ENCODE measurements around the gene PCDHGC3. TPM values are rescaled to one million over a fixed set of nuclear protein-coding genes. Genes with fewer than 3 reads are reported as not detected.

The PCDHGC3 gene
- total and polyA plus RNA-seq, 8 donors = 9.1 to 25.3 (median 18.9) TPM

DNA sequence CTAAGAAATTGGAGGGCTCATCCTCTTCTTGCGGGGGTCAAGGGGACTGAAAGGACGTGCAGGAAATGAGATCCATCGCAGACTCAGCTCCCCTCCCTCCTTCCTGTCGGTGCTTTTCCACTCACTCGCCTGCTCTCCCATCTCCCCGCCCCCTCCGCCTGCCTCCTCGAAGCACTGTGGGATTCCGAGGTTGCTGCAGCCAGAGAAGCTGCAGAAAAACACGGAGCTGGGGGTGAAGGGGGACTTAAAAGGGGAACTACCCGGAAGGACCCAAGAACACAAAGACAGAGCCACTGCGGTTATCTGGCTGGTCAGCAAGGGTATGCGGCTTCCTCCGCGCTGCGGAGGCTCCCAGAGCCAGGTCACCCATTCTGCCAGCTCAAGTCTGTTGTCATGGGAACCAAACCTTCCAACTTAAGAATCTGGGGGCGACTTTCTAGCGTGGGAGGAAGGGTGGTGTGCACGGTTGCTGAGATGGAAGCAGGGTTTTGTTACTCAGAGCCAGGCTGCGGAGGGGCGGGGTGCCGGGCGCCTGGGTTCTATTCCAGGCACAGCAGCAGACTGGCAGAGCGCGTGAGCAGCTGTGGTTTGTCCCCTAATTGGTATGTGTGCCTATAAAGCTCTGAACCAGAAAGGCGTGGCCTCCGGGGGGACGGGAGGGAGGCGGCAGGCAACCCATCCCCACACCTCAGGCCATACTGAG, 38.0 kb downstream of the PCDHGC3 start:
- intact Hi-C loops (cut with DNase I) = no loop called here
- FAIRE-seq (no peak), ATAC-seq (peak; percentile 44 to 73 (median 65)), DNase-seq (peak in 5 of 6 donors; percentile 47 to 70 (median 62))
- peak overlapping the region in 2 of 4 donors; percentile 54 to 62 for H3K27ac ChIP-seq
- peaks cover 0 to 3% (median 0%) of the 10 kb centered on the region in 3 donors for H3K4me1 ChIP-seq
- 41 to 42% methylated on average over 28 to 29 of the region's 29 CpGs for WGBS, 2 donors
- peaks cover 0 to 14% (median 0%) of the 10 kb centered on the region in 3 donors for H3K36me3 ChIP-seq
- H3K4me3 ChIP-seq = peak overlapping the region; percentile 20 to 51 (median 38)
- TF ChIP-seq, protein P1, sequence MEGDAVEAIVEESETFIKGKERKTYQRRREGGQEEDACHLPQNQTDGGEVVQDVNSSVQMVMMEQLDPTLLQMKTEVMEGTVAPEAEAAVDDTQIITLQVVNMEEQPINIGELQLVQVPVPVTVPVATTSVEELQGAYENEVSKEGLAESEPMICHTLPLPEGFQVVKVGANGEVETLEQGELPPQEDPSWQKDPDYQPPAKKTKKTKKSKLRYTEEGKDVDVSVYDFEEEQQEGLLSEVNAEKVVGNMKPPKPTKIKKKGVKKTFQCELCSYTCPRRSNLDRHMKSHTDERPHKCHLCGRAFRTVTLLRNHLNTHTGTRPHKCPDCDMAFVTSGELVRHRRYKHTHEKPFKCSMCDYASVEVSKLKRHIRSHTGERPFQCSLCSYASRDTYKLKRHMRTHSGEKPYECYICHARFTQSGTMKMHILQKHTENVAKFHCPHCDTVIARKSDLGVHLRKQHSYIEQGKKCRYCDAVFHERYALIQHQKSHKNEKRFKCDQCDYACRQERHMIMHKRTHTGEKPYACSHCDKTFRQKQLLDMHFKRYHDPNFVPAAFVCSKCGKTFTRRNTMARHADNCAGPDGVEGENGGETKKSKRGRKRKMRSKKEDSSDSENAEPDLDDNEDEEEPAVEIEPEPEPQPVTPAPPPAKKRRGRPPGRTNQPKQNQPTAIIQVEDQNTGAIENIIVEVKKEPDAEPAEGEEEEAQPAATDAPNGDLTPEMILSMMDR (IDR thresholded peaks at IDR 0.05) = no peak
- H3K9me3 ChIP-seq = no peaks in the 10 kb centered on the region
- H3K27me3 ChIP-seq = no peaks in the 10 kb centered on the region

DNA sequence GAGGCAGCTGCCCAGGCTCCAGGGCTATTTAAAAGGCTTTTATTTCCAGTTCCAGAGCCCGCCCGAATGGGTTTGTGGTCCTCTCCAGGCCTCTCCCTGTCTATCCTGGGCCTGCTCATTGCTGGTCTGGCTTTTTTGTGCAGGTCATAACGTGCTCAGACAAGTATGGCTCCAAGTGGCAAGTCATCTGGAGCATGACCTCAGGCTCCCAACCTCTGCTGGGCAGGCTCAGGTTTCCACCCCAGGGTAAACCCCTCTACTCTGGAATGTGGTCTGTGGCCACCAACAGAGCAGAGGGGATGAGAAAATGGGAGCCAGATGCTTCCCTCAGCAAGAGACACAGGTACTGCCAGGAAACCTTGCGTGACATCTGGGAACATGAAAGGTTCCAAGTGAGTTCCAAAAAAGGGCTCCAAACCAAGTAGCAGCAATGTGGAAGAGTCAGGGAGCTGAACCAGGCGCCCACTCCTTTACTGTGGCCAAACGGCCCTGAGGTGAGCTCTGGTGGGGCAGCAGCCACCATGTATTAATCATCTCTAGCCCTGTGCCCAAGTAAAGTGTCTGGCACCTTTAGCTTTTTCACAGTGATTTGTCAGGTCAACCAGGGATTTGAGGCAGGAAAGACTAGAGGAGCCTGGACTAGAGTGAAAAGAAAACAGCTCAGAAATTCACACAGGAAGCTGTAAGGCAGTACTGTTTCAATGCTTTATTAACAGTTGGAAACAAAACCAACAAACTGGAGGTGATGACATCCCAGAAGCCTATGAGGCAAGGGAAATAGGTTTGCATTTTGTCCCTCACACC, 38.8 kb downstream of the PCDHGC3 start:
- Histone ChIP-seq H3K4me3 (no peak overlapping the region), H3K9me3 (no peaks in the 10 kb centered on the region), H3K27me3 (no peaks in the 10 kb centered on the region), H3K27ac (peak overlapping the region in 1 of 4 donors; percentile 62), H3K36me3 (peaks cover 0 to 14% (median 0%) of the 10 kb centered on the region in 3 donors), H3K4me1 (peaks cover 0 to 3% (median 0%) of the 10 kb centered on the region in 3 donors)
- ATAC-seq (peak in 1 of 4 donors; percentile 2), DNase-seq (no peak), FAIRE-seq (no peak)
- intact Hi-C loops (cut with DNase I) = no loop called here
- WGBS, 2 donors = 79 to 81% methylated on average over 6 of the region's 6 CpGs
- TF ChIP-seq, protein P1 (IDR thresholded peaks at IDR 0.05) = no peak

DNA sequence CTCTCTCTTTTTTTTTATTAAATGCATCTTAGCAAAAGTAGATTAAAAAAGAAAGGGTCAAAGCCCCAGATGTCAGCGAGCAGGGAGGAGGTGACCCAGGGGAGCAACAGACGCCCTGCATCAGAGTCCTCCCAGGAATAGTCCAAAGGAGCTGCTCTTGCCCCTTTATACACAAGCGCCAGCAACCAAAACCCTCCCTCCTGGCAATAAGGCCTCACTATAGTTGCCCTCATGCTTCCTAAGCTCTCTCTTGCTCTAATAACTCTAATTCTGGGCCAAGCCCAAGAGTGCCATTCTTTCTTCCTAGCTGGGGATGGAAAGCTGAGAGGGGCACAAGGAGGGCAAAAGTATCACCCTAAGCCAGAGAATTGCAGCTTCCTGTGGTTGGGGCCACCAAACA, 39.4 kb downstream of the PCDHGC3 start:
- TF ChIP-seq, protein P1 (IDR thresholded peaks at IDR 0.05) = no peak
- no peak overlapping the region for H3K27ac ChIP-seq
- intact Hi-C loops (cut with DNase I) = no loop called here
- FAIRE-seq (no peak), DNase-seq (no peak), ATAC-seq (no peak)
- H3K27me3 ChIP-seq = no peaks in the 10 kb centered on the region
- peaks cover 0 to 14% (median 0%) of the 10 kb centered on the region in 3 donors for H3K36me3 ChIP-seq
- H3K4me1 ChIP-seq = peaks cover 0 to 3% (median 0%) of the 10 kb centered on the region in 3 donors
- no peak overlapping the region for H3K4me3 ChIP-seq
- 91 to 95% methylated on average over 3 of the region's 3 CpGs for WGBS, 2 donors
- no peaks in the 10 kb centered on the region for H3K9me3 ChIP-seq

DNA sequence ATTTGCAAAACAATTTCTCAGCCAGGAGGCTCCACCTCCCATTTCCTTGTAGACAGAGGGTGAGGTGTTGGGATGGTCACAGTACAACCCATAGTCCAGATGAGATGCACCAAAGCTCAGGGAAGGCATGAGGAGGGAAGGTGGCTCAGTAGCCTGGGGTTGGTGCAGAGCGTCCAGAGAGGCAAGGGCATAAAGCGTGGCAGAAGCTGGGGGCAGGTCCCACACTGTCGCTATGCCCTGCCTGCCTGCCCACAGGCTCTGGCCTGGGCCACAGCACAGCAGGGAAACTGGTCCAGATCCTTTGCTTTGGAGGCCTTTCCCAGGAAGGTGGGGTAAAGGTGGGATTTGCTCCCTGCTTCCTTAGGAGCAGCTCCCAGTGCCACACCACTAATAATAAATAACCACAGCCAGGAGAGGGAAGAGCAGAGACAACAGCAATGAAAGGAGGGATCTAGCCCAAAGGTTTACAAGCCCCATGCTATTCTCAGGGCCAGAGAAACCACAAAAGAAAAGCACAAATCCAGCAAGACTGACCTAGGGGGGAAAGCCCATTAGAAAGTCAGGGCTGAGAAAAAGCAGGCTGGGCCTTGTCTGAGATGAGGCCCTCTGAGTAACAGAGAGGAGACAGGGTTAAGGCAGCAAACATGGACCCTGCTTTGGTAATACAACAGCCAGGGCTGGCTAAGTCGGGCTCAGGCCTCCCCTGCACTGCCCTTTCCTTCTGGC, 40.3 kb downstream of the PCDHGC3 start:
- FAIRE-seq = no peak
- DNase-seq = no peak
- H3K4me3 ChIP-seq = no peak overlapping the region
- no peaks in the 10 kb centered on the region for H3K9me3 ChIP-seq
- peaks cover 0 to 14% (median 0%) of the 10 kb centered on the region in 3 donors for H3K36me3 ChIP-seq
- no peaks in the 10 kb centered on the region for H3K27me3 ChIP-seq
- peaks cover 0 to 6% (median 0%) of the 10 kb centered on the region in 3 donors for H3K4me1 ChIP-seq
- WGBS, 2 donors = 90% methylated on average over 4 of the region's 4 CpGs
- no peak for ATAC-seq
- TF ChIP-seq, protein P1 (IDR thresholded peaks at IDR 0.05) = no peak
- no peak overlapping the region for H3K27ac ChIP-seq
- intact Hi-C loops (cut with DNase I) = no loop called here

All from pancreas (tissue), 10 donors.